HepG2 (cell line): ENCODE measurements around the gene BANP. TPM values are rescaled to one million over a fixed set of nuclear protein-coding genes. Genes with fewer than 3 reads are reported as not detected.
A peak's percentile ranks its signal among the peaks of the same experiment; 100 is the strongest.

ENCODE experiments used
- ATF7-NPFF ChIP-seq: sonication (generic); formaldehyde crosslinking; IDR thresholded peaks from 2 replicates; pipeline ENCODE4 v1.8.1; 2023; ENCODE audit warnings: mild to moderate bottlenecking, low read depth, missing genetic modification reagents, moderate library complexity
- CREB1 ChIP-seq, 2 experiments: fragments of 450-650 bp in 1 of 2; IDR thresholded peaks; 2 replicates each; pipeline ENCODE4 v1.6.1; 2016 to 2017; ENCODE audit warnings: control low read depth in 1 of 2, mild to moderate bottlenecking in 1 of 2, missing compliant biosample characterization in 1 of 2, missing genetic modification characterization in 1 of 2
- GATA4 ChIP-seq: sonication (generic); IDR thresholded peaks from 2 replicates; pipeline ENCODE4 v1.6.1; 2016; ENCODE audit warnings: antibody characterized with exemption, low read depth, borderline replicate concordance
- JDP2 ChIP-seq: sonication (generic); formaldehyde crosslinking; IDR thresholded peaks from 2 replicates; pipeline ENCODE4 v1.8.1; 2022; ENCODE audit warnings: missing genetic modification reagents, borderline replicate concordance
- MAFG ChIP-seq: sonication (generic); formaldehyde crosslinking; IDR thresholded peaks from 2 replicates; pipeline ENCODE4 v1.5.1; 2020; ENCODE audit warnings: mild to moderate bottlenecking, missing genetic modification reagents
- MAFK ChIP-seq, 2 experiments: IDR thresholded peaks in 1 of 2; conservative IDR thresholded peaks in 1 of 2; 2 replicates each; pipeline ENCODE4 v1.6.1; 2011; ENCODE audit warnings: improper control_type of control experiment in 2 of 2, low read length in 2 of 2
- MED1 ChIP-seq: sonication (generic); formaldehyde crosslinking; IDR thresholded peaks from 2 replicates; pipeline ENCODE4 v1.4.0; 2020; ENCODE audit warnings: missing genetic modification reagents
- SALL2 ChIP-seq: sonication (generic); formaldehyde crosslinking; IDR thresholded peaks from 2 replicates; pipeline ENCODE4 v1.8.1; 2023; ENCODE audit warnings: mild to moderate bottlenecking, missing genetic modification reagents, inconsistent platforms
- SMAD9 ChIP-seq: sonication (generic); formaldehyde crosslinking; IDR thresholded peaks from 2 replicates; pipeline ENCODE4 v1.5.1; 2020; ENCODE audit warnings: mild to moderate bottlenecking, missing genetic modification reagents
- SNAI1 ChIP-seq: sonication (generic); formaldehyde crosslinking; IDR thresholded peaks from 2 replicates; pipeline ENCODE4 v1.5.0; 2020; ENCODE audit warnings: mild to moderate bottlenecking, missing genetic modification reagents, borderline replicate concordance
- TARDBP ChIP-seq: sonication (generic); formaldehyde crosslinking; IDR thresholded peaks from 2 replicates; pipeline ENCODE4 v1.8.0; 2022; ENCODE audit warnings: mild to moderate bottlenecking, missing genetic modification reagents
- TBX3 ChIP-seq: fragments of 450-650 bp; IDR thresholded peaks from 2 replicates; pipeline ENCODE4 v1.6.1; 2017; ENCODE audit warnings: antibody characterized with exemption, mild to moderate bottlenecking, inconsistent platforms, borderline replicate concordance
- TEAD3 ChIP-seq: optimal IDR thresholded peaks from 2 replicates; pipeline ENCODE3; 2016; ENCODE audit warnings: borderline replicate concordance
- ZBTB1 ChIP-seq: sonication (generic); formaldehyde crosslinking; IDR thresholded peaks from 2 replicates; pipeline ENCODE4 v1.4.0; 2020; ENCODE audit warnings: missing genetic modification reagents, borderline replicate concordance
- ZFP36L1 ChIP-seq: sonication (generic); formaldehyde crosslinking; IDR thresholded peaks from 2 replicates; pipeline ENCODE4 v1.8.0; 2022; ENCODE audit warnings: mild to moderate bottlenecking, missing genetic modification reagents, moderate library complexity
- ZFP36L2 ChIP-seq: sonication (generic); formaldehyde crosslinking; IDR thresholded peaks from 2 replicates; pipeline ENCODE4 v1.4.0; 2020; ENCODE audit warnings: missing genetic modification reagents
- ZNF12 ChIP-seq: sonication (generic); formaldehyde crosslinking; IDR thresholded peaks from 2 replicates; pipeline ENCODE4 v1.5.0; 2020; ENCODE audit warnings: missing genetic modification reagents
- ZNF136 ChIP-seq: sonication (generic); formaldehyde crosslinking; IDR thresholded peaks from 2 replicates; pipeline ENCODE4 v1.8.1; 2022; ENCODE audit warnings: low read depth, mild to moderate bottlenecking, moderate library complexity, missing genetic modification reagents
- ZNF24 ChIP-seq: fragments of 450-650 bp; IDR thresholded peaks from 2 replicates; pipeline ENCODE4 v1.6.1; 2017; ENCODE audit warnings: antibody characterized with exemption, mild to moderate bottlenecking
- ZNF614 ChIP-seq: IDR thresholded peaks from 2 replicates; pipeline ENCODE4 v1.6.1; 2018; ENCODE audit warnings: missing biosample characterization, missing genetic modification reagents, inconsistent platforms, borderline replicate concordance
- ZNF678 ChIP-seq: sonication (generic); formaldehyde crosslinking; IDR thresholded peaks from 2 replicates; pipeline ENCODE4 v1.4.0; 2020; ENCODE audit warnings: mild to moderate bottlenecking, missing genetic modification reagents
- ZNF850 ChIP-seq: sonication (generic); formaldehyde crosslinking; conservative IDR thresholded peaks from 2 replicates; pipeline ENCODE4 v1.9.0; 2021; ENCODE audit warnings: mild to moderate bottlenecking, missing genetic modification reagents
- polyA plus RNA-seq, 8 experiments: library from polyadenylated mRNA; depleted of rRNA in 3 of 8; stranded (reverse) in 7 of 8; unstranded in 1 of 8; fragments of >200 nt; fragmentation: Illumina TruSeq in 4 of 8; extraction: Trizol in 4 of 8; gene quantifications; 2 replicates each; pipeline versions ENCODE4 v1.2.1 to v1.2.3, GENCODE V29; 2011 to 2016; ENCODE audit warnings: low read depth in 4 of 8, missing spikeins in 1 of 8, mixed read lengths in 1 of 8; ENCODE audit not compliant: insufficient read depth in 1 of 8
- total RNA-seq, 5 experiments: library from RNA; depleted of rRNA; stranded (reverse); fragments of >200 nt; fragmentation: Illumina TruSeq; extraction: Trizol; gene quantifications; 2 replicates each; pipeline ENCODE4 v1.2.3, GENCODE V29; 2016; ENCODE audit warnings: low read depth in 1 of 5
- TF ChIP-seq, protein P1 (sequence below): sonication (generic); formaldehyde crosslinking; IDR thresholded peaks from 2 replicates; pipeline ENCODE4 v1.8.1; 2023; ENCODE audit warnings: mild to moderate bottlenecking, missing genetic modification reagents
- TF ChIP-seq, protein P2 (sequence below): sonication (generic); formaldehyde crosslinking; IDR thresholded peaks from 2 replicates; pipeline ENCODE4 v1.8.1; 2023; ENCODE audit warnings: mild to moderate bottlenecking, moderate library complexity, missing genetic modification reagents
- TF ChIP-seq, protein P3 (sequence below): sonication (generic); formaldehyde crosslinking; conservative IDR thresholded peaks from 2 replicates; pipeline ENCODE4 v1.4.0; 2020; ENCODE audit warnings: mild to moderate bottlenecking, missing genetic modification reagents, moderate library complexity

The BANP gene
- total and polyA plus RNA-seq, 2 of the 13 experiments (the other 11 are each of a cell fraction or from before 2014, with no cell fraction given): 20.2 to 23.8 TPM

DNA sequence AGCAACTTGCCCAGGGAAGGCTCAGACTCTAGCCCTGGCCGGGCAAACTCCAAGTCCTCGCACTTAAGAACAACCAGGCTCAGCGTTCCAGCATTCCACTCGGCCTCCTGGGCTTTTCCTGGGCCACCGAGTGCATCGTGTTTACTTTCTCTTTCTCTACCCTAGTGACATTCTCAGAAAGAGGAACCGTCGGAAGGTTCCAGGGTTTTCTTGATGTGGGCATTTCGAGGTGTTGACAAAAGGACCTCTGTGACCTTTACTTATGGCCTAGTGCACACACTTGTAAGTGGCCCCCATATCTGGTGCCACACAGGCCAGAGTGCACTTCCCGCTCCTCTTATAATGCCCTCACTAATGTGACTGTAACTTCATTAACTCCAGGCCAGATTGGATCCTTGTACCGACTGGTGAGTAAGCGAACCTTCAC lies 3.1 kb upstream of the BANP start (continued):
- TF ChIP-seq ZNF24: 0 out of 2 replicates have a peak, but pooled peaks have one; percentile 32
- no peak for TF ChIP-seq MAFK (conservative IDR thresholded peaks at IDR 0.05 in 1 of 2, IDR thresholded peaks at IDR 0.05 in 1 of 2; ENCODE audit: low read length in 2 of 2)
- no peak for TF ChIP-seq ZBTB1 (CRISPR knock-in tag)
- 0 out of 2 replicates have a peak, but pooled peaks have one; percentile 5 for TF ChIP-seq ZNF12 (CRISPR knock-in tag)
- peak; percentile 76 for TF ChIP-seq TEAD3 (CRISPR knock-in tag)
- no peak for TF ChIP-seq SALL2 (CRISPR knock-in tag)
- TF ChIP-seq GATA4: no peak
- TF ChIP-seq, protein P1, sequence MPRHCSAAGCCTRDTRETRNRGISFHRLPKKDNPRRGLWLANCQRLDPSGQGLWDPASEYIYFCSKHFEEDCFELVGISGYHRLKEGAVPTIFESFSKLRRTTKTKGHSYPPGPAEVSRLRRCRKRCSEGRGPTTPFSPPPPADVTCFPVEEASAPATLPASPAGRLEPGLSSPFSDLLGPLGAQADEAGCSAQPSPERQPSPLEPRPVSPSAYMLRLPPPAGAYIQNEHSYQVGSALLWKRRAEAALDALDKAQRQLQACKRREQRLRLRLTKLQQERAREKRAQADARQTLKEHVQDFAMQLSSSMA (CRISPR knock-in tag): no peak
- TF ChIP-seq ZNF614 (CRISPR knock-in tag): peak; percentile 80; the same call in 1 of the 2 replicates
- TF ChIP-seq MED1 (CRISPR knock-in tag): peak; percentile 65
- TF ChIP-seq MAFG (CRISPR knock-in tag): no peak
- TF ChIP-seq ZNF678 (CRISPR knock-in tag): no peak
- TF ChIP-seq TBX3: peak; percentile 88
- no peak for TF ChIP-seq ZNF850 (CRISPR knock-in tag)
- no peak for TF ChIP-seq SNAI1 (CRISPR knock-in tag)
- 0 out of 2 replicates have a peak, but pooled peaks have one; percentile 40 for TF ChIP-seq ZFP36L2 (CRISPR knock-in tag)
- no peak for TF ChIP-seq CREB1 (IDR thresholded peaks at IDR 0.05)
- peak; percentile 32; the same call in 1 of the 2 replicates for TF ChIP-seq CREB1 (CRISPR knock-in tag; IDR thresholded peaks at IDR 0.05)
- no peak for TF ChIP-seq SMAD9 (CRISPR knock-in tag)
- TF ChIP-seq ZNF136 (CRISPR knock-in tag): no peak
- peak; percentile 74; the same call in 1 of the 2 replicates for TF ChIP-seq ZFP36L1 (CRISPR knock-in tag)
- TF ChIP-seq, protein P2, sequence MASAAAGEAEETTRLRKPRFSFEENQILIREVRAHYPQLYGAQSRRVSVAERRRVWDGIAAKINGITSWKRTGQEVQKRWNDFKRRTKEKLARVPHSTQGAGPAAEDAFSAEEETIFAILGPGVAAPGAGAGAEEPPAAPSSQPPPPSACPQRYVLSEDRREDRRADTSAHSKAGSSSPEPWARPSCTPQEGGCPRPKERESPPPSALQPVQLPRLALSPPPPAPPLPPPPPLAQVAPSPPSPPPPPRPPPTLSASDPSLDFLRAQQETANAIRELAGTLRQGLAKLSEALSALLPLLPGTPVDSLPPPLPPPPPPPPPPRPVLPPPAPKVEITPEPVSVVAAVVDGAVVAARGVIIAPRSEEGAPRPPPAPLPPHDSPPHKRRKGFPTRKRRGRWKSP (CRISPR knock-in tag): 0 out of 2 replicates have a peak, but pooled peaks have one; percentile 32
- TF ChIP-seq TARDBP (CRISPR knock-in tag): 0 out of 2 replicates have a peak, but pooled peaks have one; percentile 22
- TF ChIP-seq JDP2: no peak
- TF ChIP-seq, protein P3, sequence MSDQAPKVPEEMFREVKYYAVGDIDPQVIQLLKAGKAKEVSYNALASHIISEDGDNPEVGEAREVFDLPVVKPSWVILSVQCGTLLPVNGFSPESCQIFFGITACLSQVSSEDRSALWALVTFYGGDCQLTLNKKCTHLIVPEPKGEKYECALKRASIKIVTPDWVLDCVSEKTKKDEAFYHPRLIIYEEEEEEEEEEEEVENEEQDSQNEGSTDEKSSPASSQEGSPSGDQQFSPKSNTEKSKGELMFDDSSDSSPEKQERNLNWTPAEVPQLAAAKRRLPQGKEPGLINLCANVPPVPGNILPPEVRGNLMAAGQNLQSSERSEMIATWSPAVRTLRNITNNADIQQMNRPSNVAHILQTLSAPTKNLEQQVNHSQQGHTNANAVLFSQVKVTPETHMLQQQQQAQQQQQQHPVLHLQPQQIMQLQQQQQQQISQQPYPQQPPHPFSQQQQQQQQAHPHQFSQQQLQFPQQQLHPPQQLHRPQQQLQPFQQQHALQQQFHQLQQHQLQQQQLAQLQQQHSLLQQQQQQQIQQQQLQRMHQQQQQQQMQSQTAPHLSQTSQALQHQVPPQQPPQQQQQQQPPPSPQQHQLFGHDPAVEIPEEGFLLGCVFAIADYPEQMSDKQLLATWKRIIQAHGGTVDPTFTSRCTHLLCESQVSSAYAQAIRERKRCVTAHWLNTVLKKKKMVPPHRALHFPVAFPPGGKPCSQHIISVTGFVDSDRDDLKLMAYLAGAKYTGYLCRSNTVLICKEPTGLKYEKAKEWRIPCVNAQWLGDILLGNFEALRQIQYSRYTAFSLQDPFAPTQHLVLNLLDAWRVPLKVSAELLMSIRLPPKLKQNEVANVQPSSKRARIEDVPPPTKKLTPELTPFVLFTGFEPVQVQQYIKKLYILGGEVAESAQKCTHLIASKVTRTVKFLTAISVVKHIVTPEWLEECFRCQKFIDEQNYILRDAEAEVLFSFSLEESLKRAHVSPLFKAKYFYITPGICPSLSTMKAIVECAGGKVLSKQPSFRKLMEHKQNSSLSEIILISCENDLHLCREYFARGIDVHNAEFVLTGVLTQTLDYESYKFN (CRISPR knock-in tag): peak; percentile 68
- 0 out of 2 replicates have a peak, but pooled peaks have one; percentile 17 for TF ChIP-seq ATF7-NPFF (CRISPR knock-in tag)
